Activated T-cell treated with anti-CD3 and anti-CD28 coated beads, Interleukin-2, amount 50 U/mL, for 1 hour (primary cell): Measurements from ENCODE around the gene SEC14L5.

Source experiments
- DNase-seq: peaks from one replicate; pipeline ENCODE4 v3.0.0-alpha.2; 2020

The SEC14L5 gene

GRCh38 chr16:5016967-5017677, 59.0 kb downstream of the SEC14L5 start:
- DNase-seq, result no peak

- DNase-seq, result no peak
These were observed 59.5 kb downstream of the SEC14L5 start for GRCh38 chr16:5017678-5017969.

- DNase-seq, result no peak
These were observed 60.7 kb downstream of the SEC14L5 start for GRCh38 chr16:5018793-5019192.

- DNase-seq, result no peak
These were observed 61.6 kb downstream of the SEC14L5 start for GRCh38 chr16:5019775-5020174.

GRCh38 chr16:5020551-5020950, 62.4 kb downstream of the SEC14L5 start:
- DNase-seq, result no peak

GRCh38 chr16:5022521-5022920, 64.4 kb downstream of the SEC14L5 start:
- DNase-seq, result no peak

- DNase-seq, result no peak
These were observed 66.5 kb downstream of the SEC14L5 start for GRCh38 chr16:5024632-5025031.

GRCh38 chr16:5025171-5025632, 67.1 kb downstream of the SEC14L5 start:
- DNase-seq, result no peak

GRCh38 chr16:5026664-5027063, 68.5 kb downstream of the SEC14L5 start:
- no peak for DNase-seq

GRCh38 chr16:5027086-5027485, 69.0 kb downstream of the SEC14L5 start:
- DNase-seq, result no peak

- DNase-seq, result no peak
These were observed 69.6 kb downstream of the SEC14L5 start for GRCh38 chr16:5027575-5028235.

- DNase-seq, result no peak
These were observed 70.9 kb downstream of the SEC14L5 start for GRCh38 chr16:5028950-5029475.

GRCh38 chr16:5030251-5030870, 72.2 kb downstream of the SEC14L5 start:
- DNase-seq, result no peak

GRCh38 chr16:5031601-5032000, 73.5 kb downstream of the SEC14L5 start:
- no peak for DNase-seq

GRCh38 chr16:5032748-5033167, 74.6 kb downstream of the SEC14L5 start:
- no peak for DNase-seq

GRCh38 chr16:5033256-5034166, 75.4 kb downstream of the SEC14L5 start, which contains the start of gene NAGPA:
Gene NAGPA, minus strand, starts transcription at chr16:5033935. Its CDS starts 21 bp downstream, at chr16:5033914.
- DNase-seq, result peak; percentile 83

GRCh38 chr16:5034167-5034523, 76.0 kb downstream of the SEC14L5 start:
- DNase-seq, result no peak

GRCh38 chr16:5035909-5036227, 77.7 kb downstream of the SEC14L5 start:
- no peak for DNase-seq

GRCh38 chr16:5036228-5037156, 78.4 kb downstream of the SEC14L5 start:
- DNase-seq, result no peak

GRCh38 chr16:5040451-5040850, 82.3 kb downstream of the SEC14L5 start:
- no peak for DNase-seq

GRCh38 chr16:5041600-5042133, 83.5 kb downstream of the SEC14L5 start:
- DNase-seq, result no peak
